Testis (tissue), 2 donors: Measurements from ENCODE around the gene CYP4F12.

Experiments
- CTCF ChIP-seq, 3 experiments: fragments of 450-650 bp in 2 of 3; fragments of 200-600 bp in 1 of 3; sonication (generic) in 1 of 3; IDR thresholded peaks; one replicate each; pipeline ENCODE4 v1.5.1; 2016 to 2019; ENCODE audit warnings: antibody characterized with exemption in 3 of 3, mild to moderate bottlenecking in 2 of 3, moderate library complexity in 1 of 3
- POLR2A ChIP-seq: fragments of 450-650 bp; IDR thresholded peaks from one replicate; pipeline ENCODE4 v1.6.1; 2017; ENCODE audit warnings: antibody characterized with exemption, mild to moderate bottlenecking, moderate library complexity

- no peak for TF ChIP-seq CTCF (IDR thresholded peaks at IDR 0.05)
- TF ChIP-seq POLR2A: no peak
Observed at GRCh38 chr19:15727724-15728123, 54.8 kb downstream of the CYP4F12 start, which contains the start of gene OR10H2.
